ENCODE results near the gene SORCS2.

- TF ChIP-seq CTCF (IDR thresholded peaks at IDR 0.05) (no peak), POLR2A (IDR thresholded peaks at IDR 0.05) (no peak)
Measured at GRCh38 chr4:7524064-7524682, 331.8 kb downstream of the SORCS2 start.
